IPS-18a (cell line): ENCODE data around the gene CTNNA1.

Experiments used
- H3K27ac ChIP-seq: one replicate; pipeline ENCODE4 v1.5.1; 2013; ENCODE audit warnings: low read length
- H3K27me3 ChIP-seq: one replicate; pipeline ENCODE4 v1.6.1; 2013; ENCODE audit warnings: mild to moderate bottlenecking, low read length; ENCODE audit not compliant: control insufficient read depth, insufficient read depth
- H3K36me3 ChIP-seq: one replicate; pipeline ENCODE4 v1.6.1; 2013; ENCODE audit warnings: low read depth, low read length; ENCODE audit not compliant: control insufficient read depth
- H3K4me1 ChIP-seq: one replicate; pipeline ENCODE4 v1.6.1; 2013; ENCODE audit warnings: low read depth, low read length; ENCODE audit not compliant: control insufficient read depth
- H3K4me3 ChIP-seq: one replicate; pipeline ENCODE4 v1.5.1; 2013; ENCODE audit warnings: low read length
- H3K9ac ChIP-seq: one replicate; pipeline ENCODE4 v1.6.1; 2013; ENCODE audit warnings: mild to moderate bottlenecking, low read length, moderate library complexity
- H3K9me3 ChIP-seq: one replicate; pipeline ENCODE4 v1.6.1; 2013; ENCODE audit warnings: low read depth, low read length; ENCODE audit not compliant: control insufficient read depth

Gene CTNNA1

GRCh38 chr5:138872841-138873465, 119.7 kb downstream of the CTNNA1 start:
- no peaks in the 10 kb centered on the region for H3K27me3 ChIP-seq
- peaks cover 57% of the 10 kb centered on the region for H3K4me1 ChIP-seq
- no peak overlapping the region for H3K9ac ChIP-seq
- H3K27ac ChIP-seq = no peak overlapping the region
- H3K36me3 ChIP-seq = no peaks in the 10 kb centered on the region
- H3K9me3 ChIP-seq = no peaks in the 10 kb centered on the region
- no peak overlapping the region for H3K4me3 ChIP-seq

GRCh38 chr5:138873466-138874221, 120.4 kb downstream of the CTNNA1 start:
- Histone ChIP-seq H3K36me3 (no peaks in the 10 kb centered on the region), H3K4me3 (no peak overlapping the region), H3K27me3 (no peaks in the 10 kb centered on the region), H3K4me1 (peaks cover 62% of the 10 kb centered on the region), H3K27ac (no peak overlapping the region), H3K9ac (no peak overlapping the region), H3K9me3 (no peaks in the 10 kb centered on the region)

- Histone ChIP-seq H3K9me3 (no peaks in the 10 kb centered on the region), H3K9ac (no peak overlapping the region), H3K4me1 (peaks cover 62% of the 10 kb centered on the region), H3K27me3 (no peaks in the 10 kb centered on the region), H3K36me3 (no peaks in the 10 kb centered on the region), H3K4me3 (no peak overlapping the region), H3K27ac (no peak overlapping the region)
These were observed 121.0 kb downstream of the CTNNA1 start for GRCh38 chr5:138874241-138874640.

GRCh38 chr5:138874771-138875551, 121.7 kb downstream of the CTNNA1 start, which contains the start of gene LRRTM2:
Gene LRRTM2 (minus strand): TSS chr5:138875335. CDS start chr5:138874911, 424 bp downstream.
- H3K27me3 ChIP-seq = no peaks in the 10 kb centered on the region
- H3K36me3 ChIP-seq = no peaks in the 10 kb centered on the region
- H3K4me3 ChIP-seq = no peak within 1 kb of the TSS
- no peak within 1 kb of the TSS for H3K27ac ChIP-seq
- peaks cover 59% of the 10 kb centered on the region for H3K4me1 ChIP-seq
- H3K9ac ChIP-seq = no peak within 1 kb of the TSS
- H3K9me3 ChIP-seq = no peaks in the 10 kb centered on the region

GRCh38 chr5:138875552-138875875, 122.3 kb downstream of the CTNNA1 start:
- no peak overlapping the region for H3K4me3 ChIP-seq
- no peaks in the 10 kb centered on the region for H3K9me3 ChIP-seq
- H3K4me1 ChIP-seq = peaks cover 53% of the 10 kb centered on the region
- no peaks in the 10 kb centered on the region for H3K27me3 ChIP-seq
- no peaks in the 10 kb centered on the region for H3K36me3 ChIP-seq
- H3K9ac ChIP-seq = no peak overlapping the region
- no peak overlapping the region for H3K27ac ChIP-seq

- H3K27me3 ChIP-seq = no peaks in the 10 kb centered on the region
- H3K4me3 ChIP-seq = no peak overlapping the region
- H3K9ac ChIP-seq = no peak overlapping the region
- H3K27ac ChIP-seq = no peak overlapping the region
- H3K36me3 ChIP-seq = no peaks in the 10 kb centered on the region
- peaks cover 49% of the 10 kb centered on the region for H3K4me1 ChIP-seq
- no peaks in the 10 kb centered on the region for H3K9me3 ChIP-seq
These were observed 122.7 kb downstream of the CTNNA1 start for GRCh38 chr5:138875946-138876345.

GRCh38 chr5:138876811-138877210, 123.6 kb downstream of the CTNNA1 start:
- no peak overlapping the region for H3K9ac ChIP-seq
- no peak overlapping the region for H3K4me3 ChIP-seq
- no peaks in the 10 kb centered on the region for H3K9me3 ChIP-seq
- H3K4me1 ChIP-seq = peaks cover 40% of the 10 kb centered on the region
- no peaks in the 10 kb centered on the region for H3K27me3 ChIP-seq
- H3K36me3 ChIP-seq = no peaks in the 10 kb centered on the region
- no peak overlapping the region for H3K27ac ChIP-seq

- Histone ChIP-seq H3K4me3 (no peak overlapping the region), H3K9me3 (no peaks in the 10 kb centered on the region), H3K27ac (no peak overlapping the region), H3K4me1 (peaks cover 35% of the 10 kb centered on the region), H3K9ac (no peak overlapping the region), H3K27me3 (no peaks in the 10 kb centered on the region), H3K36me3 (no peaks in the 10 kb centered on the region)
These were observed 125.4 kb downstream of the CTNNA1 start for GRCh38 chr5:138878437-138879235.

- Histone ChIP-seq H3K4me3 (peak overlapping the region; percentile 50), H3K27me3 (no peaks in the 10 kb centered on the region), H3K4me1 (peaks cover 32% of the 10 kb centered on the region), H3K9ac (peak overlapping the region; percentile 17), H3K27ac (peak overlapping the region; percentile 33), H3K9me3 (no peaks in the 10 kb centered on the region), H3K36me3 (peaks cover 16% of the 10 kb centered on the region)
These were observed 130.0 kb downstream of the CTNNA1 start for GRCh38 chr5:138883211-138883610.

GRCh38 chr5:138884094-138884493, 130.9 kb downstream of the CTNNA1 start:
- Histone ChIP-seq H3K27me3 (no peaks in the 10 kb centered on the region), H3K36me3 (peaks cover 21% of the 10 kb centered on the region), H3K4me3 (peak overlapping the region; percentile 50), H3K9me3 (peaks cover 3% of the 10 kb centered on the region), H3K4me1 (peaks cover 28% of the 10 kb centered on the region), H3K27ac (peak overlapping the region; percentile 33), H3K9ac (peak overlapping the region; percentile 17)

- H3K4me3 ChIP-seq = peak overlapping the region; percentile 50
- H3K36me3 ChIP-seq = peaks cover 26% of the 10 kb centered on the region
- H3K27me3 ChIP-seq = no peaks in the 10 kb centered on the region
- peaks cover 5% of the 10 kb centered on the region for H3K9me3 ChIP-seq
- peaks cover 28% of the 10 kb centered on the region for H3K4me1 ChIP-seq
- peak overlapping the region; percentile 14 for H3K27ac ChIP-seq
- no peak overlapping the region for H3K9ac ChIP-seq
These were observed 131.3 kb downstream of the CTNNA1 start for GRCh38 chr5:138884554-138884953.
